ENCODE results near the gene FXYD6.

The FXYD6 gene

GRCh38 chr11:117796872-117797529, 79.5 kb downstream of the FXYD6 start, which contains the start of gene DSCAML1:
Gene DSCAML1 (minus strand): TSS chr11:117797216. CDS start chr11:117797079, 137 bp downstream.
- FAIRE-seq: no peak
- no peak for DNase-seq (ENCODE audit: insufficient read length, low spot score)

DNA sequence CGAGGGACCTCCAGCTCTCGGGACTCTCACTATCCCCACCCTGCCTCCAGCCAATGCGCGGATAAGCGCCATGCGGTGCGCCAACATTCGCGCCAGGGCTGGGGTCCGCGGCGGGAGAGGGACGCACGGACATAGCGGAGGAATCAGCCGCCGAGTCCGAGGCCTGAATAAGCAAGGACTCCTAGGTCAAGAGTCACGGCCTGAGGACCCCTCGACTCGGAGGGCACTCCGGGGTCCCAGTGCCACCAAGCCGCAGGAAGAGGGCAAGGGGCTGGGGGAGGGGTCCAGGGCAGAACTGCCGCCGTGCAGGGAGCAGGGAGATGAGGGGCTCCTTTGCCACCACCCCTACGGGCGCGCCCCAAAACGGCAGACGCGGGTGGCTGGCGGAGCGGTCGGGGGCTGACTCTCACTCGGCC, 80.0 kb downstream of the FXYD6 start:
- no peak for DNase-seq (ENCODE audit: insufficient read length, low spot score)
- no peak for FAIRE-seq

DNA sequence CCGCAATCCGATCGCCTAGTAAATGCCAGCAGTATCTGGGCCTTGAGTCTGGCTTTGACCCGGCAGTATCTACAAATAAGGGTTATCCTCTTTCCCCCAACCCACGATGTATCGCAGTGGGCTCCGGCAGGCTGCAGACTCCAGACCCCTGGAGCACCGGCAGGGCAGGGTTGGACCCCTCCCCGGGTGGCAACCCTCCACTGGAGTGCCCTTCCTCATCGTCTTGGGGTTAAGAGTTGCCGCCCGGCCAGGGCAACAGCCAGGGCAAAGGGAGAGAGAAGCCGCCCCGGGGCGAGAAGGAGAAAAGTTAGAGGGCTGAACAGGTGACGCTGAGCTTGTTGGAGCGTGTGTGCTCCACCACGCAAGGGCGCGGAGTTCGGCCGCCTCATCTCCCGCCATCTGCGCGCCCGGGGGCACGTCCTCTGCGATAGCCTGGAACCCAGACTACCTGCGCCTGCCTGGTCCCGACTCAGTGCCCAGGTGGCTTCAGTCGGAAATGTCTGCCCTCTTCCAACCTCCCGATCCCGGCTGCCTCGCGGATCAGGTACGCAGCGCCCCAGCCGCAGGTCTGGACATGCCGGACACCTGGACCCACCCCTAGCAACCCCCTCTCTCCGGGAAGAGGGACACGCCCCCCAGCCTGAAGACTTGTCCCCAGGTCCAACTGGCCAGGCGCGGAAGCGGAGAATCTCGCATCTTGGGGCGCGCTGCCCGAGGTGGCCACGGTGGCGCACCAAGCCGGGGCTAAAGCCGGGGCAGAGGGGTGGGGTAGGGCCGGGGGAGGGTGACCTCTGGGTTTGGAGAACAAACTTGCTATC, 80.6 kb downstream of the FXYD6 start:
- FAIRE-seq: no peak
- no peak for DNase-seq (ENCODE audit: insufficient read length, low spot score)

- DNase-seq (ENCODE audit: insufficient read length, low spot score): no peak
- FAIRE-seq: no peak
Observed at GRCh38 chr11:117794772-117795629, 81.5 kb downstream of the FXYD6 start.

DNA sequence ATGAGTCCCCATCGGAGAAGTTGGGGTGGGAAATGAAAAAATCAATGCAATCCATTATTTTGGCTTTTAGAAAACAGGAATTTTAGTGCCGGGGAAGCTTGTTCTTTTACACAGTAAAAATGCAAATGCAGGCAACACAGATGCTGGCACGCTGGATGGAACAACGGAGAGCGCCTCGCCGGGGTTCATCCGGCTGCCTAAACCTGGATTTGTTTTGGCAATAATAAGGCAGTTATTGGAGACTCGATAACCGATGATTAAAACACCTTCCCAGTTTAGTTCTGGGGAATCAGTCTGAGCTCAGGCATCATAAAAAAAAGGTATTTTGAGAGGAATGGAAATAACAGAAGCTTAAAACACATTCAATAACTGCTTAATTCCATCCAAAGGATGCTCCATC, 82.3 kb downstream of the FXYD6 start:
- DNase-seq (ENCODE audit: insufficient read length, low spot score): no peak
- no peak for FAIRE-seq

DNA sequence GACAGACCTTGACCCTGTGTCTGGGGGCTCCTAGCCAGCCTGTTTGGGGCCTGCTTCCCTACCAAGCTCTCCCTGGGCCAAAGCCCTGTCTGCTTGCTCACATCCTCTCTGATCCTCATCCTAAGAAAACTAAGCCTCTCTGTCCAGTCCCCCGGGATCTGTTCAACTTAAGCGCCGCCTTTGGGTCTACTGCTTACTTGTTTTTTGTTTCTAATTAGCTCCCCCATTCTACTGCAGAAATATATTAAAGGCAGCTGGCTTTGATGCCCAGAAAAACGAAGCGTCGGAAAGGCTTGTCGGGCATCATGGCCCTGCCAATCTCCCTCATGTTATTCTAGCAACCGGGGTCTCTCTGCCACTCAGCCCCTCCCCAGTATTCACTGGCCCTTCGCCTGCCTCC, 82.9 kb downstream of the FXYD6 start:
- FAIRE-seq: no peak

GRCh38 chr11:117792992-117793391, 83.5 kb downstream of the FXYD6 start:
- no peak for FAIRE-seq
- DNase-seq (ENCODE audit: insufficient read length, low spot score): no peak

More for the DNA sequence above, 82.9 kb downstream of the FXYD6 start:
- no peak for DNase-seq (ENCODE audit: insufficient read length, low spot score)

- DNase-seq (ENCODE audit: insufficient read length, low spot score): no peak
- no peak for FAIRE-seq
Observed at GRCh38 chr11:117792241-117792640, 84.2 kb downstream of the FXYD6 start.

DNA sequence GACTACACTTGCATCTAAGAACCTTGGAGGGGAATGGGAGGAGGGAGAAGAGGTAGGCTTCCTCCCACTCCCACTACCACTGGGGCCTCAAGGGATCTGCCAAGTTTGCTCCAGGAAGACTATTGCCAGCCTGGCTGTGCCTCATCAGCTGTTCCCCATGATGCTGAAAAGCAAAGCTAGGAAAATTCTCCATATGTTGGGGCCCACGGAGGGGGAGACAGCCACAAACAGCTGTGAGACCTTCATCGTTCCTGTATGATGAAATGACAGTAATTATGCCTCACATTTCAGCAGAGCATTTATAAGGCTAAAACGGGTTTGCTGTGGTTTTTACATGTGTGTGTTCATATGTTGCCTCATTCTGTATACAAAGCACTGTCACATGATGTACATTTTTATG, 86.2 kb downstream of the FXYD6 start:
- FAIRE-seq: no peak
- no peak for DNase-seq (ENCODE audit: insufficient read length, low spot score)

DNA sequence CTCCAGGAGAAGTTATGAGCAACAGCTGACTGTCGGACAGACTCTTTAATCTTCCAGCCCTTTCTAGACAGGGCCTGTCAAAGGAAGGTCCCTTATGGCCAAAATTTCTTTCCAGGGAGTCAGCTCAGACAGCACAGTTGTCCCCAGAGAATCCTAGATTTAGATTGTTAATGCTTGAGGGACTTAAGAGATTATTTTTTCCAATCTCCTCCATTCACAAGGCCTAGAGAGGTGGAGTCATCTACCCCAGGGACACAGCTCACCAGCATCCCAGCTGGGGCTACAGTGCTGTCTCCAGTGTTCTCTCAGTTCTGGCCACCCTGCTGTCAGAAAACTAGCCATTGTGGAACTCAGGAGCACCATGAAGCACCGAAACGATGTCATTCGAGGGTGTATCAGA, 87.2 kb downstream of the FXYD6 start:
- FAIRE-seq: no peak

More for the DNA sequence above, 87.2 kb downstream of the FXYD6 start:
- no peak for DNase-seq (ENCODE audit: insufficient read length, low spot score)
